ENCODE data around the gene FAM124B.

FAM124B gene

DNA sequence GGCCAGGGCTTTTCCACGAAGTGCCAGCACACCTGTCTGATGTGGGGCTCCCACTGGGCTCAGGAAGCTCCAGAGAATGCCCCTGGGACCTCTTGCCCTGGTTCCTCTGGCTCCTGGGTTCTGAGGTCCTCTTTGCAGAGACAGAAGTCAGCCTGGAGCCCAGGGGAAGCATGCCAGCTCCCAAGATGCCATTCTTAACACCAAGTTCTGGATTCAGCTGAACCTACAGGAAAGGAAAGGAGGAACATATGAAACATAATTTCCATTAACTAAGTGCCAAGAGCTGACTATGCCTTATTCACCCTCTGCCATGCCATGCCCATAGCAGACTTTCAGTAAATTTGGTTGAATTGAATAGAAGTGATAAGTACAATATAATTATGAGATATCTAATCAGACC lies 21.9 kb downstream of the FAM124B start:
- DNase-seq: no peak

DNA sequence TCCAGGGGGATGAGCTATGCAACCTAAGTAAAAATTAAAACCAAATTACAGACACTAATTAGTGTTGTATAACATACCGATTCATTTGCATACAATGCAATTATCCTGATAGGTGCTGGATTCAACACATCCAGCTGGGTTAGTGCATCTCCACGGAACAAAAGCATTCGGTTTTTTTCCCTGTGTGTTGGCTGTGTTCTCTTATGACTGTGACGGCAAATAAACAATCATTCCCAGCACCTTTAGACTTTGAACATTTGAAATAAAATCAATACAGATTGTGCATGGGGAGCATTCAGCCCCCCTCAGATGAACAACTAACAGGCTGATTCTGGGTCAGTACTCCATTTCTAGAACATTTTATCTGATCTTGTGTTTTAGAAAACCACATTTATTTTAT lies 22.7 kb downstream of the FAM124B start:
- no peak for DNase-seq

DNA sequence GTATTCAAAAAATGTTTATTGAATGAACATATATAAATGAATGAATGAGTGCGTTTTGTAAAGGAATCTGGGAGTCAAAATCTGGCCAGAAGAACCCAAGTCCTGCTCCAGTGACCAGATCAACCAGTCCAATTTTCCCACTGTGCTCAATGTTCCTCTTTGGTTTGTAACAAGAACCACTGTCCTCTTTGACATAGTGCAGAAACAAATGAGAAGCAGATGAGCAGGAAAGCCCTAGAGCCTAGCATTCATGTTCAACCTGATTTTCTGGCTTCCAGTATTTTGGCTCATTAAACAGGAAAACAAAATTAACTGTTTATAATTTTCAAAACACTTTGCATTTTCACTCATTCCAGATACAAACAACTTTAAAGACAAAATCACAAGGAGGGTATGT lies 23.2 kb downstream of the FAM124B start:
- no peak for DNase-seq

DNA sequence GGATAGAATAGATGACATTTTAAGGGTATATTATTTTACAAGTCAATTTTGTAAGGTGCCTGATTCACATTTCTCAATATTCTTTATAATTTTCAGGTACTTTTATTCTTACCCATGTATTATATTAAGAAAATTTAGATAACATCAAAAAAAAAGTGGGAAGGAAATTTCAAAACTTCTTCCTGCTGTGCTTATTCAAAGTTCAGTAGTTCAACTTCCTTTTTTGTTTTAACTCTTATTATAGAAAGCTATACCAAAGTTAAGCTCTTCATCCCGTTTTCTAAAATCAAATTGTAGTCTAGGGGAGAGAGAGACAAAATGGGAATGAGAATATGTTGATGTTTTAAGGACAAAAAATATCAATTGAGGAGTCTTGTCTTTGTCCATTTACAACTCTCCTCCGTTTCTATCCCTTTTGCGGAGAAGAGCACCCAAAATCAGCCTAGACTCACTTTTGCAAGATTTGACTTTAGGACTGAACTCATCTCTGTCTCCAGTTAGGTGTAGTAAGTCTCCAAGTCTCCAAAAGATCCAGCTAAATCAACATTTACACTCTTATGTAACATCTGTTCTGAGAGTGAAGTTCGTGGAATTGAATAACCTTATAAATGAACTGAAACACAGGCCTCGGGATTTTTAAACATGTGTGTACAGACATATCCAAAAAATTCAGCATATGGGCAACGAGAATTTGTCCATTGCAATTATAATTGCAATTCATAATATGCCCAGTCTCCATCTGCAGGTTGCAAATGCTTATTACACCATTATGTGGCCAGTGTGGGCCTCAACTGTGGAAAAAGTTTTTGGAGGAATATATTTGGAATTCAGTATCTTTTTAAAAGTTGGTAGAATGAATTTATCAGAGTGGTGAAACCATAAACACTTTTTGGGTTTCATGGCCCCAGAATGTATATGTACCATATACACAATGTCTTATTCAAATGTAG lies 23.9 kb downstream of the FAM124B start:
- DNase-seq: no peak

DNA sequence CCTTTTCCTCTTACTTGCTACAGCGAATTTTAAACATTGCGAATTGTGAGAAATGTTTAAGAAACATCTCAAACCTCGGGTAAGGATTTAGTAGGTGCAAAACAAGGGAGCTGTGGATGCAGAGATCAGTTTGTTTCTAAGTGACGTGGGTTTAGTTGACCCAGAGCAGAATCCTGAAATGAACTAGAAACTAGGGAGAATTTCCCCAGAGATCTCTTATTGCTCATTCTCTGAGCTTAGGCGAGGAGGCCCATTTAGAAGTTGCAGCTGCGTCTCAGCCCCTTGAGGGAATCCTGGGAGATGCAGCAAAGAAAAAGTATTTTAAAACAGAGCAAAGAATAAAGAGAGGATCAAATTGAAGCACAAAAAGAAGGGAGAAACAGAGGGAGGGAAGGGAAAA lies 29.3 kb downstream of the FAM124B start:
- DNase-seq: no peak

DNA sequence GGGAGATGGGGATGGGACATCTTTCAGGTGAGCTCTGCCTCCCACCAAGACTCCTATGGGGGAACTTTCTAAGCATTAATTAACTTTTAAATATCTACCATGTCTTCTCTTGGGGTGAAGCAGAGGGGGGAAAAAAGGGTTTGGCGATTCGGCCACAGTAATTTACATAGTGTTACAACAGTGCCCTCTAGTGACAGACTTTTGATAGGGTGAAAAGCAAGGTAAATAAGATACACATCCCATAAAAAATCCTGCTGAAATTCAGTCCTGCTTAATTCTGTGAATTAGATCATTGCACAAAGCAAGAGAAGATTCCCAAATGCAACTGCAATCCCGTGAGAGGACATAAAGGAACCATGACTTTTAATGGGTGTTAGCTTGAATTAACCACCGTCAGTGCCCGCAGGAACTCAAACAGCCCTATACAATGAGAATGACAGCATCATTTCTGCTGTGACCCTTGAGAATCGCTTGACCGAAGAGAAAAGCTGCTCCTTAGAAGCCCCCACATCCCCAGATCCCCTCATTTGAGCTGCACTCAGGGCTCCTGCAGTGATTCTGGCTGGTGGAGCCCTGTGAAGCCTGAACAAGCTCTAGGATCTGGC lies 32.8 kb downstream of the FAM124B start:
- peak; percentile 24 for DNase-seq

DNA sequence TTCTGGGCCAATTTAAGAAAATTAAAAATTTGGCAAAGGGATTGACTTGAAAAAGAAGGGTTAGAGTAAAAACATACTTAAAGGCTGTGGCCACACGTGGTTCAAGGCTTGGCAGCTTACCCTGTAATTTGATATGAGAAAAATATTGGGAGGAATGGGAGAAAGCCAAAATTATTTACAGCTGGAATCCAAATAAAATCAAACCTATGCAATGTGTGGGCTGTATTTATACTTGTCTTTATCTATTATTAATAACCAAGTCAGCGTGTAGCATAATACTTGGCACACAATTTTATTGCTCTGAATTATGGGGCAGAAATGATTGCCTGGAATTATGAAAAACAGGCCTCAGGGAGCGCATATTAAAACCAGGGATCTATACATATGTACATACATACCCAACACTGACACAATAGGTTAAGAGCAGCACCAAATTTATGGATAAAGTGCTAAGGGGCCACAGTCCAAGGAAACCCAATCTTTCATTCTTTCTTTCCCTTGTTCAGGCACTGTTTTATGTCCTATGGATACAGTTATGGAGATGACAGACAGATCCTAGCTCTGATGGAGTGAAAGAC lies 35.6 kb downstream of the FAM124B start:
- peak; percentile 46 for DNase-seq

DNA sequence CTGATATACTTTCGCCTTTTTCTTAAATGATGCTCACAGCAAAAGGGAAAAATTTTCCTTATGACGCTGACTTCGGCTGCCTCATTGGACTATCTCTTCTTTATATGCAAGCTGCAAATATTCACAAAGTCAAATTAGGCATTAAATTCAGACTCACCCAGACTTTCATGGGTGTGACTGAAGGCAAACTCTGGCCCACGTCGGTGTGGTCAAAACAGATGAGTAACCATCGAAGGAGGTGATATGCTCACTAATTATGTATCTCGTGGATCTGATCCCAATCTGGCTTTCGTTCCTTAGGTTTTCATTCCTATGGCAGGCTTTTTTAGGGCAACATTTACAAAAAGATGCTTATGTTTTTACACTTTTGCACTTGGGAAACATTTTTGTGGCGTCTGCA lies 36.6 kb downstream of the FAM124B start:
- no peak for DNase-seq

DNA sequence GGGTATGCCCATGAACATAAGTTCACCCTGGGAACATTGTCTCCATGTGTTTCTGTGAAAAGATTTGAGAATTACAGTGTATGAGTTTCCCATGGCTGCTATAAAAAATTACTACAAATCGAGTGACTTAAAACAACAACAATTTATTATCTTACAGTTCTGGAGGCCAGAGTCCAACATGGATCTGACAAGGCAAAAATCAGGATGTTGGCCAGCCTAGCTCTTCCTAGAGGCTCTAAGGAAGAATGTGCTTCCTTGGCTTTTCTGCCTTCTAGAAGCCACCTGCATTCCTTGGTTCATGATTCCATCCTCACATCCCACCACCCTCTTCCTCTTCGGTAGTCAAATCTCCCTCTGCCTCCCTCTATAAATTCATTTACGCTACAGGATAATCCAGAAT lies 38.6 kb downstream of the FAM124B start:
- DNase-seq: no peak

DNA sequence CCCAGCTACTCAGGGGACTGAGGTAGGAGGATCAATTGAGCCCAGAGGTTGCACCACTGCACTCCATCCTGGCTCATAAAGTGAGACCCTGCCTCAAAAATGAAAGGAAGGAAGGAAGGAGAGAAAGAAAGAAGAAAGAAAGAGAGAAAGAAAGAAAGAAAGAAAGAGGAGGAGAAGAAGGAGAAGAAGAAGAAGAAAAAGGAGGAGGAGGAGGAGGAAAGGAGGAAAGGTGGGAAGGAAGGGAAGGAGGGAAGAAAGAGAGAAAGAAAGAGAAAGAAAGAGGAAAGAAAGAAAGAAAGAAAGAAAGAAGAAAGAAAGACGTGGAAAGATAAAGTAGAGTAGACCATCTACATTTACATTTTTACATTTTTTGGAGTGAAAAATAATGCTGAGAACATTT lies 39.8 kb downstream of the FAM124B start:
- no peak for DNase-seq

DNA sequence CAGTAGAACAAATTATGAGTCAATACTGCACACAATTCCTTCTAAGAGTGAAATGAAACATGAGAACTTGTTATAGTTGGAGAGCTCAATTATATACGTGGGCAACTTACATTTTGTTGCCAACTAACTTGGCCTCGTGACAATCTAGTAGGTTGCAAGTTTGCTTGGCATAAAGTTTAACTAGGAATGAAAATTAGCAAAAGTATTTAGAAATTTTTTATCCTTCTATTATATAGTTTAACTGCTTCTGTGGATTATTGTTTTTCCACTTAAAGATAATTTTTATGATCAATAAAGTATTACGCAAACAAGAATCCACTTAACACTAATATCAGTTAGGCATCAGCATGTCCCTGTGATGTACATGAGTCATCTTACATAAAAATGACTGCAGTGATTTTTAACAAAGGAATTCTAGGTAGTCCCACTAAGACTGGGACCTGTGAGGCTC lies 41.1 kb downstream of the FAM124B start:
- DNase-seq: peak; percentile 39

DNA sequence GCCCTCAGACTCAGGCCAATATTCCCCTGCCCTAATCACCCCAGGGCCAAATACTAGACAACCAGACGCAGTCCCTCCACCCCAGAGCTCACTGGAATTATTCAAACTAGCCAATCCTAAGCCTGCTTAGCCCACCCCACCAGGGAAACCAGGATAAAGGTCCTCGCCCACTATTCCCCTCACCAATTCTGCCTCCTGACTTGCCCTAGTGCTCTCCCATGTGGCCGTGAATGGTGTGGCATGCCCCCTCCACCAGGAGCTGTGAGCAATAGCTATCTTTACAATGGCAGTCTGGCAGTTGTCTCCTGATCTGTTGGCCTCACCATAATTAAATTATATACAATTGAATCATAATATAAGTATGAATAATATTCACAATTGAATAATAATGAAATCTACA lies 42.3 kb downstream of the FAM124B start:
- DNase-seq: no peak

DNA sequence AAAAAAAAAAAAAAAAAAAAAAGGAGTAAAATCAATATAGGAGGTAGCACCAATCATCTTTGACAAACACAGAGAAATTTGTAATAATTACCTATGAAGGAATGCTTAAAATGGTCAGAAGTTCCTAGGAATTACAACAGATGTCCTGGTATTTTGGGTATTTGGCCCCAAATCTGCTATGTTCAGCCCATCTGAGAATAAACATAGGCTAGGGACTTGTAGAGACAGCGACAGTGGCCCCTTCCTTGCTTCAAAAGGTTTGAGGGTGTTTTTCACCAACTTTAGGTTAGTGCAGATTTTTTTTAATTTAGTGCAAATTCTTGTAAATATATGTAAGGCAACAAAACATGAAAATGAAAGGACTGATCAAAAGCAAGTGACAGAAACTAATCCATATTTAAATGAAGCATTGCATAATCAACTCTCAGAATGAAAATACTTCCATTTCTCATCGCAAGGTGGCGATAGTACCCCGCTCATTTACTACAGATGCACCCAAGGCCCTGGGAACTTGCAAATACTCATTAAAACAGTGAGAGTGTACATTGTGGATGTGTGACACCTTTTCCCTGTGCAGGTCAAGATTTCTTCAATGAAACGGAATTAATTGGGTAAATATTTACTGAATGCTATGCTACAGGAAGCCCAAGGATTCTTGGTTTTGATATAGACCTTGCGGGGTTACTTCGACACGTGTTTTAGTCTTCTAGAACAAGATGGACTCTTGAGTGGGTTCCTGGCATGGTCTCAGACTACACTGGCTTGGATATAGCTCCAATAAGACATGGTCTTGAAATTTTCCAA lies 44.6 kb downstream of the FAM124B start:
- peak; percentile 23 for DNase-seq

DNA sequence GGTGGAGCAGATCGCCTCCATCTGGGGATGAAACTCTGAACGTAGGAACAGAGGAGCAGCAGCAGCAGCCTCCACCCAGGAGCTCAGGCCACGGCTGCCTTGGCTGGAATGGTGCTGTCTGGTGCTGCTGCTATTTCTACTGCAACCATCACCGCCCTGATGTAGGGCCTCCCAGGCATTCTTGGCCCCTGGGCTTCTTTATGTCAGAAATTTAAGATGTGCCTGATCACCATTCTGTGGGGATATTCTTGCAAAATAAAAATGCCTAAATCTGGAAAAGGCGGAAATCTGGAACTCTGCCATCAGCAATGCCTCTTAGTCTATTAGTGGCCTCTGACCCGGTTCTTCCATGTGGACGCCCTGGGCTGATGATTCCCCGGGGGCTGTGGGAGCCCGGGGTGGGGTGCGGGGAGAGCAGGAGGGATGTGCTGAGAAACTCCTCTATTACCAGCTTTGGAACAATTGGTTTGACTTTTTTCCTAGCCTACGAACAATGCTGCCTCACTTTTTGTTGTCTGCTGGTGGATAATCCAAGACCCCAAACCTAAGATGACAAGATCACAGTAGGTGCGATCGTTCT lies 47.2 kb downstream of the FAM124B start:
- no peak for DNase-seq

DNA sequence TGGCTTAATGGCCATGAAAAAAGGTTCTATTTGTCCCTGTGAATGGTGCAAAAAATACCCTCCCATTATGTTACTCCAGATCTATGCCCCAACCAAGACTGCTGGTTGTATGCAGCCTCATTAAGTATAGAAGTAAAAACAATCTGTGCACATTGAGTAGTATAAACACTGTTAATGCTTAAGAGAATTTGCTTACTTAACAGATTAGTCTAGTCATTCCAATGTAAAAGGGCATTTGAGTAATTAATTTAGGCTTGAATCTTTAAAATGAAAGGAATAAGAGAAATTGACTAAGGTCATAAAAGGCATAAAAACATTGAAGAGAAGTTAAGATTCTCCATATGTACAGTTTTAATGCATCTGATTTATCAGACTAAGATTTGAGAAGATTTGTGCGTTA lies 51.2 kb downstream of the FAM124B start:
- no peak for DNase-seq

DNA sequence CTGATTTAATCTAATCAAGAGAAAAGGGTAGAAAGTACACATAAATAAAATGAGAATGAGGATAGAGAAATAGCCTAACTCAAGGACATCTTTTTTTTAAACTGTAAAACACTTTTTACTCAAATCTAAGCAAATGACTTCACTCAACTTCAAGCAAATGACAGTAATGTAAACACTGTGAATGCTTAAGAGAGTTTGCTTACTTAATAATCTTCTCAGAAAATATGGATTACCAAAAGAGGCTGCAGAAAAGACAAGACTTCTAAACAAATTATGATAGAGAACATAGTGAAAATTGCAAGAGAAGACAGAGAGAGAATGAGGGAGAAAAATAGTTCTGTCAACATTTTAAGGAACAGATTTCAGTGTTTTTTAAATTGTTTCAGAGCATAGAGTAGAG lies 52.5 kb downstream of the FAM124B start:
- no peak for DNase-seq

DNA sequence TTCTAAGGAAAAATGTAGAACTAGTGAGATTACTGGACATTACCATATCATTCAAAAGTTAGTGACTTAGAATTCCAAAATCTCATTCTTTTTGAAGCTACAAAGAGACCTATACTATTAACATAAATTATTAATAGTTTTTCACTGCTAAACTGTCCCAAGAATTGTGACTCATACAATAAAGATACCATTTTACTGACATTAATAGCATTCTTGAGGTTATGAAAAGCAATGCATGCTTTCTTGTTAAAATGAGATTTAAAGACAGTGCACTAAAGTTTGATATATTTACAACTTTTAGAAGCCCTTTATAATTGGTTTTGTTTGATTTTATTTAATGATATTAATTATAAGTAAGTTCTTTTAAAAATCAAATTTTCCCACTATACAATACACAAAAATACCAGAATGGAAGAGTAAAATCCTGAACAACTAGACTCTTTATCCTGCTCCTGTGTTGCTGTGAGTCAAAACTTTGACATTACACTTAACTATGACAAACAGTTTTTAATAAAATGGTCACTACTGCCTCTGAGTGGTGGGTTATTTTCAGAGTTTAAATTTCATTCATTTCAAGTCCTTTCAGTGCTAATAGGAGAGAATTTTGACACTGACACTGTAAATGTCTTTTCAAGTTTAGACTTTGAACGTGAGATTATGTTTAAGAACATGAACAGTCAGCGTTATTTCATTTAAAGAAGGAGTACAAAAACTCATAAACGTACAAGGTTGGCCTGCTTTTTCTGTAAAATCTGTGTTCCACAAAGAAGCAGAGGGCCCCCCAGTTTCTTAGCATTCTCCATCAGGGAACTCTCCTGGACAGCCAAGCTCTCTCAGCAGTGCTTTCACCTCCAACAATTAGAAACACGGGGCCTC lies 54.5 kb downstream of the FAM124B start:
- DNase-seq: no peak

DNA sequence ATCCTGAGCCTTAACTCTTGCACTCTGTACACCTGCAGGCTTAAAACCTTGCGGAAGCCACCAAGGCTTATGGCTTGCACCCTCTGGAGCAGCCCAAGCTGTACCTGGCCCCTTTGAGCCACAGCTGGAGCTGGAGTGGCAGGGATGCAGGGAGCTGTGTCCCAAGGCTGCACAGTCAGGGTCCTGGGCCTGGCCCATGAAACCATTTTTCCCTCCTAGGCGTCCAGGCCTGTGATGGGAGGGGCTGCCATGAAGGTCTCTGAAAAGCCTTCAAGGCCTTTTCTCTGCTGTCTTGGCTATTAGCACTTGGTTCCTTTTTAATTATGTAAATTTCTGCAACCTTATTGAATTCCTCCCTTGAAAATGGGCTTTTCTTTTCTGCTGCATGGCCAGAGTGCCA lies 56.4 kb downstream of the FAM124B start:
- no peak for DNase-seq

DNA sequence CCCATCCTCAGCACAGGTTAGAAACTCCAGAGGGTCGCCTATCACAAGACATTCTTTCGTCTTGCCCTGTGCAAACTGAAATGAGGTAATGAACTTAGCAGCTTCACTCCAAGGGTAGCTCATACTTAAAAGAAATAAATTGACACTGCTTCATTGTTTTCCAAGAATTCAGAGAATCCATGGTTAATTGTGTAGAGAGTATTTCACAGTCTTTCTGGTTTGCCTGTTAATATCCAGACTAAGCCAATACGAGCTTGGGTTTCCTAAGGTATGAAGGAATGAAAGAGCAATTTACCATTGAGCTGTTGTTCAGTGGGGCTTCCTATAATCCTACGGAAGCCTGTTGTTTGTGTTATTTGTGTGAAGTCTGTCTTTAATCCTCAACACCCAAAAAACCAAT lies 58.7 kb downstream of the FAM124B start:
- no peak for DNase-seq

DNA sequence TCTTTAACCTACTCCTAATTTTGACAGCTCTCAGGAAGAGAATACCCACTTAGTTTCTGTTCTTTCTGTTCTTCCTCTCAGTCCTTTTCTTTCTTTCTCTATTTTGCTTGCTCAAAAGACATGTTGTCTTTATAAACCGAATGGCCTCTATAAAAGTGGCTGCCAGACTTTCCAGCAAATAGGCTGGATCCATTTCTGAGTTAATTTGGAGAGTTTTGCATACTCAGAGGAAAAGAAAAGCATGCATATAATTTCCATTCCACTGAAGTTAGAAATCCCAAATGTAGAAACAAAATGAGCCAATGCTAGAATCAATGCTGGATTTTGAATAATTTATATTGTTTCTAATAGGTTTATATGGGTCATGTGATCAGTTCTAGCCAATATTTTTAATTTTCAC lies 65.9 kb downstream of the FAM124B start:
- no peak for DNase-seq

DNA sequence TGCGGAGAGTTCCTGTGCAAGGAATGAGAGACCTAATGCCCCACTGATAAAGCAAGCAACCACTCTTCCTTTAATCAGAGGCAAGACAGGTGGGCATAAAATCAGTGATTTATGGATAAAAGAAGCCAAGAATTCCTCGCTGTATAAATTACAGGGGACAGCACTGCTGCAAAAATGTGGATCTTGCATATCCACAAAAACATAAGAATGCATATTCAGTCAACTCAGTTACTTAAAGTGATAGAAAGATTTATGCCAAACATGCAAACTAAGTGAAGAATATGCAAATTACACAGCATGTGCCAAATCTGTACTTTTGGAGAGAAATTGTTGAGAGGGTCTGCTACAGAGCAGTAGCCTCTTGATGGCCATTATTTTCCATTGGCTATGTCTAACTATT lies 67.2 kb downstream of the FAM124B start:
- no peak for DNase-seq

All from NCI-H1092 treated with DMSO at 0.1 percent for 48 hours (cell line).